ENCODE measurements around the gene ANKLE1. TPM values are rescaled to one million over a fixed set of nuclear protein-coding genes. Genes with fewer than 3 reads are reported as not detected.

Gene ANKLE1
- total RNA-seq, 1 donor from 2014 or later = 2.3 TPM

- Mint-ChIP-seq H3K27me3 (ENCODE audit: unreplicated experiment) (peaks cover 11% of the 10 kb centered on the region), H3K36me3 (ENCODE audit: low read depth, unreplicated experiment) (peaks cover 18% of the 10 kb centered on the region), H3K4me3 (ENCODE audit: unreplicated experiment) (no peak overlapping the region), H3K4me1 (ENCODE audit: unreplicated experiment) (no peaks in the 10 kb centered on the region), H3K9me3 (ENCODE audit: unreplicated experiment) (no peaks in the 10 kb centered on the region), H3K27ac (ENCODE audit: unreplicated experiment) (no peak overlapping the region)
- TF ChIP-seq CTCF (IDR thresholded peaks at IDR 0.05; ENCODE audit: unreplicated experiment) = no peak
- DNase-seq (ENCODE audit: low spot score) = no peak
Measured at GRCh38 chr19:17320435-17320834, 38.7 kb downstream of the ANKLE1 start.

- no peak for TF ChIP-seq CTCF (IDR thresholded peaks at IDR 0.05; ENCODE audit: unreplicated experiment)
- Mint-ChIP-seq H3K36me3 (ENCODE audit: low read depth, unreplicated experiment) (peaks cover 15% of the 10 kb centered on the region), H3K27ac (ENCODE audit: unreplicated experiment) (no peak overlapping the region), H3K9me3 (ENCODE audit: unreplicated experiment) (no peaks in the 10 kb centered on the region), H3K4me1 (ENCODE audit: unreplicated experiment) (no peaks in the 10 kb centered on the region), H3K4me3 (ENCODE audit: unreplicated experiment) (peak overlapping the region; percentile 23), H3K27me3 (ENCODE audit: unreplicated experiment) (peaks cover 9% of the 10 kb centered on the region)
- DNase-seq (ENCODE audit: low spot score) = no peak
Measured at GRCh38 chr19:17321655-17322489, 40.2 kb downstream of the ANKLE1 start.

- Mint-ChIP-seq H3K4me3 (ENCODE audit: unreplicated experiment) (peak overlapping the region; percentile 23), H3K27me3 (ENCODE audit: unreplicated experiment) (peaks cover 12% of the 10 kb centered on the region), H3K27ac (ENCODE audit: unreplicated experiment) (peak overlapping the region; percentile 13), H3K4me1 (ENCODE audit: unreplicated experiment) (no peaks in the 10 kb centered on the region), H3K9me3 (ENCODE audit: unreplicated experiment) (no peaks in the 10 kb centered on the region), H3K36me3 (ENCODE audit: low read depth, unreplicated experiment) (peaks cover 15% of the 10 kb centered on the region)
- no peak for TF ChIP-seq CTCF (IDR thresholded peaks at IDR 0.05; ENCODE audit: unreplicated experiment)
- no peak for DNase-seq (ENCODE audit: low spot score)
Measured at GRCh38 chr19:17322854-17323253, 41.2 kb downstream of the ANKLE1 start.

- peaks cover 12% of the 10 kb centered on the region for H3K27me3 Mint-ChIP-seq (ENCODE audit: unreplicated experiment)
- peak overlapping the region; percentile 67 for H3K4me3 Mint-ChIP-seq (ENCODE audit: unreplicated experiment)
- H3K36me3 Mint-ChIP-seq (ENCODE audit: low read depth, unreplicated experiment) = peaks cover 15% of the 10 kb centered on the region
- TF ChIP-seq CTCF (IDR thresholded peaks at IDR 0.05; ENCODE audit: unreplicated experiment) = no peak
- no peak for DNase-seq (ENCODE audit: low spot score)
- H3K4me1 Mint-ChIP-seq (ENCODE audit: unreplicated experiment) = no peaks in the 10 kb centered on the region
- H3K27ac Mint-ChIP-seq (ENCODE audit: unreplicated experiment) = no peak overlapping the region
- H3K9me3 Mint-ChIP-seq (ENCODE audit: unreplicated experiment) = no peaks in the 10 kb centered on the region
Measured at GRCh38 chr19:17323300-17323963, 41.7 kb downstream of the ANKLE1 start.

- Mint-ChIP-seq H3K9me3 (ENCODE audit: unreplicated experiment) (no peaks in the 10 kb centered on the region), H3K36me3 (ENCODE audit: low read depth, unreplicated experiment) (peaks cover 15% of the 10 kb centered on the region), H3K27ac (ENCODE audit: unreplicated experiment) (no peak overlapping the region), H3K27me3 (ENCODE audit: unreplicated experiment) (peaks cover 12% of the 10 kb centered on the region), H3K4me1 (ENCODE audit: unreplicated experiment) (no peaks in the 10 kb centered on the region), H3K4me3 (ENCODE audit: unreplicated experiment) (no peak overlapping the region)
- no peak for DNase-seq (ENCODE audit: low spot score)
- TF ChIP-seq CTCF (IDR thresholded peaks at IDR 0.05; ENCODE audit: unreplicated experiment) = no peak
Measured at GRCh38 chr19:17323964-17324332, 42.2 kb downstream of the ANKLE1 start.
